ENCODE measurements around the gene NIN.

NIN gene

DNA sequence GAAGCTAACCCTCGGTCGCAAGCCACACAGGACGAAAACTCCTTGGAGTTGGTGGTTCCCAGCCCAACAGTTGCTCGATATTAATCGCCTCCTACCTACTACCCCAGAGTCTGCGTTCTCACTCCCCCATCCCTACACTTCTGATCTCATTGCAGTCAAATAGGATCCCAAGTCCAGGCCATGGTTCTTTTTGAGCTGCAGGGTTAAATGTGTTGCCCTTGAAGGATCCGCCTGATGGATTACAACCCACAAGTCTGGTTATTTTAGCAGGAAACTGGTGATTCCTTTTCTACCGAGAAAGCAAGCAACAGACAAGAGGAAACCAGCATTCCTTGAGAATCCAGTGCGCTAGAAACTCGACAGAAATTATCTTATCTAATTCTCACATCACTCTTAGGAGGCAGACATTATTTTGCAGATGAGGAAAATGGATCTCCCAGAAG lies 785 bp upstream of the NIN start:
- TF ChIP-seq, protein P1, sequence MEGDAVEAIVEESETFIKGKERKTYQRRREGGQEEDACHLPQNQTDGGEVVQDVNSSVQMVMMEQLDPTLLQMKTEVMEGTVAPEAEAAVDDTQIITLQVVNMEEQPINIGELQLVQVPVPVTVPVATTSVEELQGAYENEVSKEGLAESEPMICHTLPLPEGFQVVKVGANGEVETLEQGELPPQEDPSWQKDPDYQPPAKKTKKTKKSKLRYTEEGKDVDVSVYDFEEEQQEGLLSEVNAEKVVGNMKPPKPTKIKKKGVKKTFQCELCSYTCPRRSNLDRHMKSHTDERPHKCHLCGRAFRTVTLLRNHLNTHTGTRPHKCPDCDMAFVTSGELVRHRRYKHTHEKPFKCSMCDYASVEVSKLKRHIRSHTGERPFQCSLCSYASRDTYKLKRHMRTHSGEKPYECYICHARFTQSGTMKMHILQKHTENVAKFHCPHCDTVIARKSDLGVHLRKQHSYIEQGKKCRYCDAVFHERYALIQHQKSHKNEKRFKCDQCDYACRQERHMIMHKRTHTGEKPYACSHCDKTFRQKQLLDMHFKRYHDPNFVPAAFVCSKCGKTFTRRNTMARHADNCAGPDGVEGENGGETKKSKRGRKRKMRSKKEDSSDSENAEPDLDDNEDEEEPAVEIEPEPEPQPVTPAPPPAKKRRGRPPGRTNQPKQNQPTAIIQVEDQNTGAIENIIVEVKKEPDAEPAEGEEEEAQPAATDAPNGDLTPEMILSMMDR (conservative IDR thresholded peaks at IDR 0.05; ENCODE audit: low read depth, low read length) = no peak
- H3K4me3 ChIP-seq (ENCODE audit: low read length) = peak overlapping the region; percentile 84
- DNase-seq (ENCODE audit: low read depth) = no peak

DNA sequence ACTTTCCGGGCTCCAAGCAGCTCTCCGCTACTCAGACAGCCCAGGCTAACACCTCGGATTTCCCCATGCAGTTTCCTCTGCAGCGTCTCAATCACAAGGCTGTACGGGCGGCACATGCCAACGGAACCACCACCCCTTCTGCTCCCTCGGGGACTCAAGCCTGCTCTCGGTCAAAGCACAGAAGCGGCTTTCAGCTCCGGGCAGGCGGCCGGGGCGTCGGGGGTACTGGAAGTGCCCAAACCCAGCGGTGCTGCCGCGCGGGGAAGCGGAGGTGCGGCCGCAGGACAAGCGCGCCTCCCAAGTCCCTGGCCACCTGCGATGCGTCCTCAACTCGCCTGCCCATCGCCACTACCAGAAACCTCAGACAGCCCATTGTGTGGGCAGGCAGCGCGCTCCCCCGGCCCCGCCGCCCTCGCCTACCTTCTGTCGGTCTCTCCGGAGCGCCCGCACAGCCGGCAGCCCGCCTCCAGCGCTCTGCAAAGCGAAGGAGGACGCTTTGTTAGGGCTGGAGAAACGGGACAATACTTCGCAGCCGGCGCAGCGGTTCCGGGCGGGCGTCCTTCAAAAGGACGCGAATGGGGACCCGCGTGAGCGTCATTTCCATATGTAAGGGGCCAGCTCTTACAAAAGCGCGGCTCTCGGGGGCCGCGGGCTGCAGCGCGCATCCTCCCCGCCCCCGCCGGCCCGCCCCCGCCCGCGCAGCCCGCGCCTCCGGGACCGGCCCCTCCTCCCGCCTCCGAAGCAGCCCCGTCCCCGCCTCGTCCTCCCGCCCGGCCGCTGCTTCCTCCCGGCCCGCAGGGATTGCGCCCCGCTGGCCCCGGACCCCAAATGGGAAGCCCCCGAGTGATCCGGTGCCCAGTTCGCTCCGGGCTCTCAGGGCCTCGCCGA lies 674 bp downstream of the NIN start:
- H3K4me3 ChIP-seq (ENCODE audit: low read length) = peak overlapping the region; percentile 68
- TF ChIP-seq, protein P1 (conservative IDR thresholded peaks at IDR 0.05; ENCODE audit: low read depth, low read length) = no peak
- DNase-seq (ENCODE audit: low read depth) = no peak

DNA sequence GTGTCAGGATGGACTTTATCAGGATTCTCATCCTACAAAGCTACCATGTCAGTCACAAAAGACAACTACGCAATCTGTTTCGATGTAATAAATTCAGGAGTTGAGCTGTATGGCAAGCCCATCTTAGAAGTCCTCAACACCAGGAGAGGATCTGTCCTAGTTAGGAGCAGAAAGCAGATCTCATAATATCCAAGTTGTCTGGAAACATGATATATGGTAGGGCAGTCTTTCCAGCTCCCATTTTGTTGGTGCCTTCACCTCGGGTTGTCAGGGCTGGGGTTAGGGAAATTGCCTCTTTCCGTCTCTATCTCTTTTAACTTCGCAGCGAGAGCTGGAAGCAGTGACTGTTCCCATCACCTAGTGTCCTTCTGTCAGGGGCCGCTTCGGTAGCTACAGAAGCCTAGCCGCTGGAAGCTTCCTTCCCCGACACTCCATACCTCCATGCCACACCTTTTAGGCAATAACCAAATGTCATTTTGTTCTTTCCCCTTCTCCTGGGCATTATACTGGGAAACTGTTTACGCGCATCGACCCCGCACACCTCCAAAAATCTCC lies 1.4 kb downstream of the NIN start:
- TF ChIP-seq, protein P1 (conservative IDR thresholded peaks at IDR 0.05; ENCODE audit: low read depth, low read length) = no peak
- DNase-seq (ENCODE audit: low read depth) = no peak

DNA sequence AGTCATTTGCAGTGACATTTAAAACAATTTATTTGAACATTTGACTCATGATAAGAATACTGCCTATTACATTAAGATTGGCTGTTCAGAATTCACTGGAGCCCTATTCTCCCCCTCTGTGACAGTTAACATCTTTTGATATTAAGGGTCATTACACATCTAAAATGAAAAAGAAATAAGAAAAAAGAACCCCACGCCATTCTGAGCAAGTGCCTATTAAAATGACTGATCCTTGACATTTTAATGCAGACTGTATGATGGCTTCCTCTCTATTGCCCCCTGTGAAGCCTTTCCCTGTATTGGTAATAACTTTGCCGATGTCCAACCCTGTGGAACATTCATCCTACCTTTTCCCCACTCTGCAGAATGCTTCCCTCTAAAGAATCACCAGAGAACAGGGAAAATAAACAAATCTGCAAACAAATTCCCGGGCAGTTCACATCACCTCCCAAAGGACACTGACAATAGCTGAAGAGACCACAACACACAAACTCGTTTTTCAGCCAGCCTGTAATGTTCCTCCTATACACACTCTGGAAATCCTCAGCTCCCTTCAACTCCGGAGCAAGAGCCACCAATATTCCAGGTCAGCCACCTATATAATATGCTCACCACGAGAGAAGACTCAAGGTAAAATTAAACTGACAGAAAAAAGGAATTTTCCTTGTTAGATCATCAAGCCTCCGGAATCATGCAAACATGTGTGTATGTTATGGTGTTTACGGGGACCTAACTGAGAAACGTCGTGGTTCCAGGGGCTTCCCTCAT lies 2.1 kb downstream of the NIN start:
- no peak overlapping the region for H3K4me3 ChIP-seq (ENCODE audit: low read length)

More for the DNA sequence above, 1.4 kb downstream of the NIN start:
- peak overlapping the region; percentile 68 for H3K4me3 ChIP-seq (ENCODE audit: low read length)

DNA sequence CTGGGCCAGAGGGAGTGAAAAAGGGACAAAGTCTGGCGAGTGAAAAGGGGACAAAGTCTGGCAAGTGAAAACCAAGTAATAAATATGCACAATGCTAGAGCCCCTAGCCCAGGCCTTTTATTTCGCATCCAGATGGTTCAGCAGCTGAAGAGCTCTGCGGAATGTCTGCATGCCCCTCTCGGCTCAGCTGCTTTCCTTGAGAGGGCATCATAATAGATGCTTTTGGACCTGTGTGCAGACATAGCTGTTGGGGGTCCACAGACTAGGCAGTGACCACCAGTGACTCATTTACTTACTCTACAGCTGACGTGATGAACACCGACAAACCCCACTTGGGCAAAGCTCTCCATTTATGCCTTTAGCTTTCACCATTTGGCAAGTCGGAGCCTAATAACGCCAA lies 4.3 kb downstream of the NIN start:
- H3K4me3 ChIP-seq (ENCODE audit: low read length) = no peak overlapping the region
- DNase-seq (ENCODE audit: low read depth) = no peak
- TF ChIP-seq, protein P1 (conservative IDR thresholded peaks at IDR 0.05; ENCODE audit: low read depth, low read length) = no peak

More for the DNA sequence above, 2.1 kb downstream of the NIN start:
- no peak for DNase-seq (ENCODE audit: low read depth)
- TF ChIP-seq, protein P1 (conservative IDR thresholded peaks at IDR 0.05; ENCODE audit: low read depth, low read length) = no peak

DNA sequence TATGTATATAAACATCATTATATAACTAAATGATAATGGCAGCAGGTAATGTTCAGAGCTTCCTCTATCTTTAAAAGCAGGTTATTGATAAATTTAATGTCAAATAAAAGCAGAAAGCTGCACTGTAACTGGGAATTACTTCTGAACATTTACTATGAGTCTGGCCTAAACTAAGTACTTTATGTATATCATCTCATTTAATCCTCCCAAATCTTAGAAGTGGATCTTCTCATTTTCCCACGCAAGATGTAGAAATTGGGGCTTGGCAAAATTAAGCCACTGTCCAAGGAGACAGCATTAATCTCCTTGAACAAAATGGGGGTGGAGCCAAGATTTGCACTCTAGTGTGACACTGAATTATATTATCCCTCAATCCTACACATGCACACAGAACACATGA lies 5.7 kb downstream of the NIN start:
- DNase-seq (ENCODE audit: low read depth) = no peak
- H3K4me3 ChIP-seq (ENCODE audit: low read length) = no peak overlapping the region
- TF ChIP-seq, protein P1 (conservative IDR thresholded peaks at IDR 0.05; ENCODE audit: low read depth, low read length) = no peak
